IMR-90 (cell line): Measurements from ENCODE around the gene PDZD2. TPM values are rescaled to one million over a fixed set of nuclear protein-coding genes. Genes with fewer than 3 reads are reported as not detected.
A peak's percentile ranks its signal among the peaks of the same experiment; 100 is the strongest.

Experiments used
- ATAC-seq: fragments of 200-7000 bp; cut with Tn5 transposase; 2 replicates; pipeline ENCODE4 v1.9.1; 2020; ENCODE audit warnings: low read depth, mild to moderate bottlenecking, moderate library complexity
- BruUV-seq: library from RNA; stranded (reverse); fragments of 400-500 nt; replicated peaks from 2 replicates; lab custom pipeline; 2021; lab: Mats Ljungman, UMichigan
- CTCF ChIA-PET: fragments of 300-600 bp; formaldehyde crosslinking; extraction: SDS; loops from one replicate; lab custom pipeline; 2021; ENCODE audit warnings: antibody characterized with exemption; lab: Yijun Ruan, JAX
- POLR2A ChIA-PET: fragments of 300-600 bp; sonication (Branson Sonifier 250); formaldehyde crosslinking; loops from one replicate; lab custom pipeline; 2022; ENCODE audit warnings: antibody characterized with exemption; ENCODE audit not compliant: unreplicated experiment; lab: Charles Lee
- DNase-seq: peaks from one replicate; pipeline ENCODE4 v3.0.0; 2013
- H2AFZ ChIP-seq: replicated peaks from 2 replicates; pipeline ENCODE3; 2013; ENCODE audit warnings: low read length, mild to moderate bottlenecking; ENCODE audit not compliant: poor library complexity
- H2AK5ac ChIP-seq: 2 replicates; pipeline ENCODE4 v1.6.1; 2013; ENCODE audit warnings: low read depth, low read length, inconsistent platforms
- H2AK9ac ChIP-seq: replicated peaks from 2 replicates; pipeline ENCODE3; 2013; ENCODE audit warnings: mild to moderate bottlenecking, low read depth, low read length, moderate library complexity; ENCODE audit not compliant: poor library complexity
- H2BK120ac ChIP-seq: 2 replicates; pipeline ENCODE4 v1.6.1; 2013; ENCODE audit warnings: low read depth, low read length, inconsistent platforms
- H2BK15ac ChIP-seq: 3 replicates; pipeline ENCODE4 v1.6.1; 2013; ENCODE audit warnings: low read depth, low read length, inconsistent platforms
- H2BK20ac ChIP-seq: 2 replicates; pipeline ENCODE4 v1.6.1; 2013; ENCODE audit warnings: low read depth, mild to moderate bottlenecking, inconsistent platforms, low read length, moderate library complexity
- H2BK5ac ChIP-seq: 2 replicates; pipeline ENCODE4 v1.6.1; 2013; ENCODE audit warnings: mild to moderate bottlenecking, low read depth, low read length, inconsistent platforms; ENCODE audit not compliant: poor library complexity, severe bottlenecking
- H3K14ac ChIP-seq: replicated peaks from 2 replicates; pipeline ENCODE4 v1.6.1; 2013; ENCODE audit warnings: low read depth, low read length, inconsistent platforms
- H3K18ac ChIP-seq: 2 replicates; pipeline ENCODE4 v1.6.1; 2013; ENCODE audit warnings: low read depth, low read length, control low read depth
- H3K23ac ChIP-seq: 2 replicates; pipeline ENCODE4 v1.6.1; 2013; ENCODE audit warnings: low read depth, low read length, inconsistent platforms
- H3K27ac ChIP-seq: 2 replicates; pipeline ENCODE4 v1.5.1; 2013; ENCODE audit warnings: mild to moderate bottlenecking, control low read depth, low read length; ENCODE audit not compliant: insufficient read depth
- H3K27me3 ChIP-seq: 2 replicates; pipeline ENCODE4 v1.6.1; 2013; ENCODE audit warnings: low read length; ENCODE audit not compliant: control insufficient read depth, insufficient read depth
- H3K36me3 ChIP-seq: 2 replicates; pipeline ENCODE4 v1.6.1; 2013; ENCODE audit warnings: low read length, mixed read lengths; ENCODE audit not compliant: control insufficient read depth, insufficient read depth
- H3K4ac ChIP-seq: 2 replicates; pipeline ENCODE4 v1.6.1; 2013; ENCODE audit warnings: low read depth, low read length, inconsistent platforms
- H3K4me1 ChIP-seq: 2 replicates; pipeline ENCODE4 v1.6.1; 2013; ENCODE audit warnings: low read length, mixed read lengths; ENCODE audit not compliant: control insufficient read depth, insufficient read depth
- H3K4me2 ChIP-seq: 2 replicates; pipeline ENCODE4 v1.6.1; 2013; ENCODE audit warnings: low read depth, mild to moderate bottlenecking, control low read depth, low read length, moderate library complexity
- H3K4me3 ChIP-seq: 2 replicates; pipeline ENCODE4 v1.5.1; 2013; ENCODE audit warnings: low read depth, mild to moderate bottlenecking, control low read depth, low read length, moderate library complexity; ENCODE audit not compliant: insufficient read depth
- H3K56ac ChIP-seq: 2 replicates; pipeline ENCODE4 v1.6.1; 2013; ENCODE audit warnings: low read length, inconsistent platforms; ENCODE audit not compliant: insufficient read depth; ENCODE audit errors: extremely low read depth
- H3K79me1 ChIP-seq, 2 experiments: 2 replicates each; pipeline ENCODE4 v1.6.1; 2013; ENCODE audit warnings: low read length in 2 of 2, inconsistent platforms in 1 of 2, low read depth in 1 of 2
- H3K9ac ChIP-seq: 2 replicates; pipeline ENCODE4 v1.6.1; 2013; ENCODE audit warnings: low read depth, low read length, control low read depth
- H3K9me1 ChIP-seq: 2 replicates; pipeline ENCODE4 v1.6.1; 2013; ENCODE audit warnings: low read length, inconsistent platforms; ENCODE audit not compliant: insufficient read depth
- H3K9me3 ChIP-seq: 2 replicates; pipeline ENCODE4 v1.6.1; 2013; ENCODE audit warnings: low read length; ENCODE audit not compliant: control insufficient read depth, insufficient read depth
- H4K20me1 ChIP-seq: 2 replicates; pipeline ENCODE4 v1.6.1; 2013; ENCODE audit warnings: low read length, inconsistent platforms; ENCODE audit not compliant: insufficient read depth
- H4K5ac ChIP-seq: 2 replicates; pipeline ENCODE4 v1.6.1; 2013; ENCODE audit warnings: mild to moderate bottlenecking, low read depth, low read length, control low read depth
- H4K8ac ChIP-seq, 2 experiments: 2 replicates each; pipeline ENCODE4 v1.6.1; 2013; ENCODE audit warnings: low read depth in 2 of 2, low read length in 2 of 2, control low read depth in 1 of 2, inconsistent platforms in 1 of 2
- H4K91ac ChIP-seq: 2 replicates; pipeline ENCODE4 v1.6.1; 2013; ENCODE audit warnings: low read depth, low read length, inconsistent platforms; ENCODE audit not compliant: insufficient read depth
- BHLHE40 ChIP-seq: fragments of 150-350 bp; IDR thresholded peaks from 2 replicates; pipeline ENCODE4 v1.6.1; 2016; ENCODE audit warnings: mild to moderate bottlenecking, low read depth, low read length
- CHD1 ChIP-seq: IDR thresholded peaks from 2 replicates; pipeline ENCODE4 v1.6.1; 2012; ENCODE audit warnings: low read depth, low read length, improper control_type of control experiment
- FOS ChIP-seq: fragments of 150-350 bp; IDR thresholded peaks from 2 replicates; pipeline ENCODE4 v1.6.1; 2016; ENCODE audit warnings: low read depth, low read length
- MAFK ChIP-seq: IDR thresholded peaks from 2 replicates; pipeline ENCODE4 v1.6.1; 2012; ENCODE audit warnings: low read depth, low read length, improper control_type of control experiment
- MAZ ChIP-seq: IDR thresholded peaks from 2 replicates; pipeline ENCODE4 v1.6.1; 2012; ENCODE audit warnings: low read depth, mild to moderate bottlenecking, low read length, improper control_type of control experiment, moderate library complexity, borderline replicate concordance
- MXI1 ChIP-seq: IDR thresholded peaks from 2 replicates; pipeline ENCODE4 v1.6.1; 2012; ENCODE audit warnings: low read depth, mild to moderate bottlenecking, low read length, moderate library complexity, borderline replicate concordance
- NFE2L2 ChIP-seq: fragments of 150-350 bp; IDR thresholded peaks from 2 replicates; pipeline ENCODE4 v1.6.1; 2016; ENCODE audit warnings: low read depth, mild to moderate bottlenecking, low read length
- POLR2A ChIP-seq: IDR thresholded peaks from 2 replicates; pipeline ENCODE4 v1.6.1; 2012; ENCODE audit warnings: mild to moderate bottlenecking, low read depth, low read length
- RFX5 ChIP-seq: IDR thresholded peaks from 2 replicates; pipeline ENCODE4 v1.8.0; 2012; ENCODE audit warnings: low read depth, mild to moderate bottlenecking, low read length, moderate library complexity
- SMC3 ChIP-seq: fragments of 150-350 bp; IDR thresholded peaks from 2 replicates; pipeline ENCODE4 v1.6.1; 2016; ENCODE audit warnings: low read depth, mild to moderate bottlenecking, antibody characterized with exemption, low read length, moderate library complexity
- USF2 ChIP-seq: fragments of 150-350 bp; IDR thresholded peaks from 2 replicates; pipeline ENCODE4 v1.6.1; 2017; ENCODE audit warnings: mild to moderate bottlenecking, antibody characterized with exemption, low read length, low read depth
- WGBS, 2 experiments: methylation state at CpG; one replicate each; pipeline versions ENCODE4 v1.1.5 to v1.1.7; 2013; ENCODE audit warnings: missing lambda C conversion rate in 2 of 2; ENCODE audit not compliant: insufficient read length in 1 of 2; ENCODE audit errors: extremely low coverage in 2 of 2; 5-methylcytosine and 5-hydroxymethylcytosine counted together
- dilution Hi-C: fragments of 300-500 bp; cut with HindIII; formaldehyde crosslinking; loops from one replicate; pipeline ENCODE4 v1.14.3; 2018; ENCODE audit warnings: low sequenced_read_pairs; ENCODE audit not compliant: unreplicated experiment
- in situ Hi-C: fragments of 300-500 bp; cut with MboI; formaldehyde crosslinking; loops from 3 replicates; pipeline ENCODE4 v1.14.3; 2019; ENCODE audit warnings: low sequenced_read_pairs, inconsistent platforms, mixed read lengths
- intact Hi-C: fragments of 100-400 bp; cut with micrococcal nuclease; formaldehyde crosslinking; loops from 2 replicates; pipeline ENCODE4 v1.10.0; 2022
- polyA plus RNA-seq, 3 experiments: library from polyadenylated mRNA; depleted of rRNA; stranded (reverse); fragments of >200 nt; gene quantifications; 2 replicates each; pipeline ENCODE4 v1.2.3, GENCODE V29; 2012; ENCODE audit warnings: low replicate concordance in 1 of 3
- total RNA-seq: library from RNA; depleted of rRNA; stranded (reverse); fragments of >200 nt; gene quantifications from 2 replicates; pipeline ENCODE4 v1.2.3, GENCODE V29; 2012
- TF ChIP-seq, protein P1 (sequence below): fragments of 150-350 bp; IDR thresholded peaks from 2 replicates; pipeline ENCODE4 v1.6.1; 2016; ENCODE audit warnings: low read depth, mild to moderate bottlenecking, low read length, moderate library complexity, borderline replicate concordance
- TF ChIP-seq, protein P2 (sequence below): conservative IDR thresholded peaks from 2 replicates; pipeline ENCODE4 v1.5.1; 2012; ENCODE audit warnings: mild to moderate bottlenecking, low read depth, low read length, improper control_type of control experiment

PDZD2 gene
- total and polyA plus RNA-seq, 2 of the 4 experiments (the other 2 are of a cell fraction), result under 0.01 to 0.02 TPM

GRCh38 chr5:31990081-31990650 lies 351.2 kb downstream of the PDZD2 start:
- no peak overlapping the region for H3K14ac ChIP-seq
- H2AK9ac ChIP-seq, result no peak overlapping the region
- no peak overlapping the region for H3K4ac ChIP-seq
- intact Hi-C loops (no loop called here), dilution Hi-C loops (no loop called here), in situ Hi-C loops (no loop called here)
- TF ChIP-seq BHLHE40 (no peak), SMC3 (no peak), NFE2L2 (no peak), FOS (no peak), MXI1 (no peak), MAZ (no peak), POLR2A (no peak), MAFK (no peak), RFX5 (no peak), CHD1 (no peak), USF2 (no peak)
- TF ChIP-seq, protein P1, sequence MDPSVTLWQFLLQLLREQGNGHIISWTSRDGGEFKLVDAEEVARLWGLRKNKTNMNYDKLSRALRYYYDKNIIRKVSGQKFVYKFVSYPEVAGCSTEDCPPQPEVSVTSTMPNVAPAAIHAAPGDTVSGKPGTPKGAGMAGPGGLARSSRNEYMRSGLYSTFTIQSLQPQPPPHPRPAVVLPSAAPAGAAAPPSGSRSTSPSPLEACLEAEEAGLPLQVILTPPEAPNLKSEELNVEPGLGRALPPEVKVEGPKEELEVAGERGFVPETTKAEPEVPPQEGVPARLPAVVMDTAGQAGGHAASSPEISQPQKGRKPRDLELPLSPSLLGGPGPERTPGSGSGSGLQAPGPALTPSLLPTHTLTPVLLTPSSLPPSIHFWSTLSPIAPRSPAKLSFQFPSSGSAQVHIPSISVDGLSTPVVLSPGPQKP, result no peak
- TF ChIP-seq, protein P2, sequence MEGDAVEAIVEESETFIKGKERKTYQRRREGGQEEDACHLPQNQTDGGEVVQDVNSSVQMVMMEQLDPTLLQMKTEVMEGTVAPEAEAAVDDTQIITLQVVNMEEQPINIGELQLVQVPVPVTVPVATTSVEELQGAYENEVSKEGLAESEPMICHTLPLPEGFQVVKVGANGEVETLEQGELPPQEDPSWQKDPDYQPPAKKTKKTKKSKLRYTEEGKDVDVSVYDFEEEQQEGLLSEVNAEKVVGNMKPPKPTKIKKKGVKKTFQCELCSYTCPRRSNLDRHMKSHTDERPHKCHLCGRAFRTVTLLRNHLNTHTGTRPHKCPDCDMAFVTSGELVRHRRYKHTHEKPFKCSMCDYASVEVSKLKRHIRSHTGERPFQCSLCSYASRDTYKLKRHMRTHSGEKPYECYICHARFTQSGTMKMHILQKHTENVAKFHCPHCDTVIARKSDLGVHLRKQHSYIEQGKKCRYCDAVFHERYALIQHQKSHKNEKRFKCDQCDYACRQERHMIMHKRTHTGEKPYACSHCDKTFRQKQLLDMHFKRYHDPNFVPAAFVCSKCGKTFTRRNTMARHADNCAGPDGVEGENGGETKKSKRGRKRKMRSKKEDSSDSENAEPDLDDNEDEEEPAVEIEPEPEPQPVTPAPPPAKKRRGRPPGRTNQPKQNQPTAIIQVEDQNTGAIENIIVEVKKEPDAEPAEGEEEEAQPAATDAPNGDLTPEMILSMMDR, result no peak
- no peak overlapping the region for H4K5ac ChIP-seq
- ChIA-PET POLR2A (no interaction called here), CTCF (no interaction called here)
- WGBS, 2 experiments, result 63% methylated on average over 5 of the region's 10 CpGs; no CpG with 5 or more reads in 1 of the 2 experiments
- H2AK5ac ChIP-seq, result 0 out of 2 replicates have a peak overlapping the region, but pooled peaks have one; percentile 11
- DNase-seq (no peak), ATAC-seq (no peak)
- no peaks in the 10 kb centered on the region for H3K27me3 ChIP-seq
- H4K8ac ChIP-seq, result no peak overlapping the region
- H3K4me3 ChIP-seq, result no peak overlapping the region
- H3K36me3 ChIP-seq, result no peaks in the 10 kb centered on the region
- H3K4me2 ChIP-seq, result no peak overlapping the region
- H2BK5ac ChIP-seq, result no peak overlapping the region
- no peak overlapping the region for H3K23ac ChIP-seq
- peaks cover 12% of the 10 kb centered on the region; the same call in 1 of the 2 replicates for H3K9me1 ChIP-seq
- no peak overlapping the region for H3K9ac ChIP-seq
- no peak overlapping the region for H3K27ac ChIP-seq
- H4K91ac ChIP-seq, result no peak overlapping the region
- H2BK120ac ChIP-seq, result no peak overlapping the region
- peaks cover 15% of the 10 kb centered on the region for H3K4me1 ChIP-seq
- no peaks in the 10 kb centered on the region for H3K9me3 ChIP-seq
- H3K18ac ChIP-seq, result no peak overlapping the region; the same call in 1 of the 2 replicates
- no peak overlapping the region for H3K56ac ChIP-seq
- H2BK20ac ChIP-seq, result no peak overlapping the region
- no TSS peak for BruUV-seq
- H3K79me1 ChIP-seq, result no peaks in the 10 kb centered on the region
- no peak overlapping the region for H2AFZ ChIP-seq
- no peak overlapping the region for H2BK15ac ChIP-seq
- H4K20me1 ChIP-seq, result no peaks in the 10 kb centered on the region
